GM15510 (cell line): ENCODE results near the gene RASGRP3.

Experiments used
- POLR2A ChIP-seq: IDR thresholded peaks from 3 replicates; pipeline ENCODE4 v1.6.1; 2011; ENCODE audit warnings: borderline replicate concordance; ENCODE audit not compliant: insufficient read length; ENCODE audit errors: extremely low read depth

The RASGRP3 gene

DNA sequence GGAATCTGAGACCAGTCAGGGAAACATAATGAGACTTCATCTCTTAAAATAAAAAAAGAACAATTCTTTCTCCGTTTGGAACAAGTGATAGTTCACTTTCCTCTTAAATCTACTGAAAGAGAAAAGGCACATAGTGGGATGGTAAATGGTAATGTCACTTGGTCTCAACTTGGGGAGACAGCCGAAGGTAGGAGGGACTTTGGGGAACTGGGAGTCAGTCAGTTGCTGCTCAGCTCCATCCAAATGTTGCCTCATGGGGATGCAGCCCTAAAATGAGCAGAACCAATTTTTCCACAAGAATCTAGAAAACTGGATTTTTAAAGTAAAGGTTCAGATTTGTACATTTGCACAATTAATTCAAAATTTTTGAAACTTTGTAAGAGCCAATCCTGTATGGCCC, 19.2 kb downstream of the RASGRP3 start:
- TF ChIP-seq POLR2A = no peak

DNA sequence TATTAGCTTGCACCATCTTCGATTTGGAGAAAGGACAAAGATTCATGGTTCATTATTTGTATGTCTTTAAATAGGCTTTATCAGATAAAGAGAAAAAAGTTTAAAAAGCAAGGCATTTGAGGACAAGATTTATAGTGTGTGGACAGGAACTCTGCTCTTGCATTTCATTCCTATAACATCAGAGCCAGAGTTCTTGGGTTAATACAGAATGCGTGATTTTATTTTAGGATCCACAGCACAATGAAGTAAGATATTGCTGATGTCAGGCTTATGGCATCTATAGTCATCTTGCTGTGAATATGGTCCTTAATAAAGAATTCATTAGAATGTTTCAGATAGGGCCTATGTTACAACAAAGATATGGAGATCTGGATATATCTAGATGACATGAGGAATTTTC, 19.7 kb downstream of the RASGRP3 start:
- no peak for TF ChIP-seq POLR2A

DNA sequence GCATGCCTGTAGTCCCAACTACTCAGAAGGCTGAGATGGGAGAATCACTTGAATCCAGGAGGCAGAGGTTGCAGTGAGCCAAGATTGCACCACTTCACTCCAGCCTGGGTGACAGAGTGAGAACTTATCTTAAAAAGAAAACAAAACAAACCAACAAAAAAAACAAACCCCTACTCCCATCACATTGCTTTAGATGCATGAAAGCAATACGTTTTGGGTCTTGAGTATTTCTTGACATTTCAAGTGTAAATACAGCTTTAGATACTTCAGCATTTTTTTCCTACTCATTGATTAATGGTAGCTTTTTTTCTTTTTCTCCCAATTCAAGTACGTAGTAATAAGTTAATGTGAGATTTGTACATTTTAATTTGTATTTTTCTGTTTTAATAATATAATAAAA, 20.3 kb downstream of the RASGRP3 start:
- TF ChIP-seq POLR2A = no peak

DNA sequence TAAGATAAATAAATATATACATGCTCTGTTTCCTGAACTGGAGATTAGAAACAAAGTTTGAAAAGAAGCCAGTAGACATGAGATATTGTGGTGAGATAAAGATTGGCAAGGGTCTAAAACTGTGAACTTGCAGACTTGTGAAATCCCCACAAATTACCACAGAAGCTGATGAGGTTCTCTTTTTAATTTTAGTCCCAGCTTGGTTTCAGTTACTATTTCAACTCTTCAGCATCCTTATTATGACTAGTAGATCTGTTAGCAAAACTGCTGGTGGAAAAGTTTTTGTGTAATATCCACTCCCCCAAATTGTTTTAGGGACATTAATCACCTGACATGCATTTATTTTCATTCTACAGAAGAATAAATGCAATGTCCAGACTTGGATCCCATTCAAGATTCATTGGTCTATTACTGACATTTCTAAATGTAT, 20.8 kb downstream of the RASGRP3 start:
- TF ChIP-seq POLR2A = no peak

DNA sequence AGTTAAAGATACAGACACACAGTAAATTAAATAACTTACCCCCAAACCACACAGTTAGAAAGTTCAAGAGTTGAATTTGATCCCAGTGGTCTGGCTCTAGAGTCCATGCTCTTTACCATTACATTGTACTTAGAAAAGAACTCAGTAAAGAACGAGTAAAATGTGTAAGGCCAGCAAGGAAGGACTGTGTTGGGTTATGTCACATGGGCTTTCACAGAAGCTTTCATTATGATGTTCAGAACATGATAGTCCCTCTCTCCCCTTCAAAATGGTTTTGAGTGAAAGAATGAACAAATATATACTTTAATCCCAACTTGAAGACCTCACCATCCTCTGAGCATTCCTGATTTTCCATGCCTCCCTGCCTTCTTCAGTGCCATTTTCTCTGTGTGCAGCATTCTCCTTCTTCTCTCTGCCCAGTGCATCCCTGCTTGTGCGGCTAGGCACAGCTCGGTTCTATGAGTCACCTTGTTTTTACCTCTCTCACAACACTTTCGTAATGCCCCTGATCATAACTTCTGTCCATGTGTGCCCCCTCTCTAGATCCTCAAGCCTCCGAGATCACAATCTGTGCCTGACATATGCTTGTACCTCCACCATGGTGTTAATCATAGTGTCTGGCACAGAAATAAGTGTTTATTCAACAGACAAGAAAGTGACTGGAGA, 22.0 kb downstream of the RASGRP3 start:
- TF ChIP-seq POLR2A = no peak

DNA sequence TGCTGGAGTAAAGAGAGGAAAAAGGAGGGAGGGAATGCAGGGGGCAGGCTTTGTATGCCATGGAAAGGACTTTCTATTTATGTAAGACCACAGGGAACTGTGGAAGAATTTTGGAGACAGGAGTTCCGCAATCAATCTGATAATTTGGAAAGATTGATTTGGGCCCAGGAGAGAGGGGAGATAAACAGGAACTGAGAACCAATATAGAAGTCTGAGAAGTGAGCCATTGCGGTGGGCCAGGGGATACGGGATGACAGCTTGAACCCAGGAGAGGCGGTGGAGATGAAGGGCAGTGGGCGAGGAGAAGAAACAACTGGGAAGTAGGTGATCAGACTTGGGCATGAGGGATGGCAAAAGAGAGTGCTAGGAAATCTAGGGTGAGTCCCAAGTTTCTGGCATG, 23.7 kb downstream of the RASGRP3 start:
- no peak for TF ChIP-seq POLR2A

DNA sequence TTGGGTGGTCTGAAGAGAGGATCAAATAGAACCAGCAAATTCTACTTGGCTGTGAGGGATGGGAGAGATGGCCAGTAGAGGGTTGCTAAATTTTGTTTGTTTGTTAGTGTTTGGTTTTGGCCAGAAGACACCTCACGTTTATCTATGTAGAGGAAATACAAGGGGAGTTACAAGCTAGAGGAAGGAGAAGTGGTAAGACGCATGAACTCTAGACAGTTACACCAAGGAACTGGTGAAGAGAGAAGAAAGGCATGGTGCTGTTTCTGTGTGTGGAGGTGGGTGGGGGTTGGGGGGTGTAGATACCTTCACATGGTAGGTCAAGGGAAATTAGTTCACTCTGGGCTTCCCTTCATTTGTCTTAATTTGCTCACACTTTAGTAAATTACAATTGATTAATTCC, 25.6 kb downstream of the RASGRP3 start:
- no peak for TF ChIP-seq POLR2A

DNA sequence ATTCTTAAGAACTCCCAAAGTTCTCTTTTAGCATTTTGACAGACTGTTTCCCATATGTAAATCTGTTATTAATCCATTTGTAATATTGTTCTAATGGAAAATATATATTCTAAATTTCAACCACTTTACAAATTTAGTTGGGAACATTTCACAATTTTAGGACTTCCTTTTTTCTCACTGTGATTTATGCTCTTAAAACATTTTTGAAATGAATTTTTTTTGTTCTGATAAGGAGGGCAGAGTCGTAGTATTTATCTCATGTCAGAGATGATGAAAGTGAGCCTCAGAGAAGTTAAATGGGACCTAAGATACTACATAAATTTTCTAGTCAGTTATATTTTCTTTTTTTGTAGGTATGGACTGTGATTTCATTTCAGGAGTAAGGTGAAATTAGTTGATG, 26.6 kb downstream of the RASGRP3 start:
- no peak for TF ChIP-seq POLR2A

DNA sequence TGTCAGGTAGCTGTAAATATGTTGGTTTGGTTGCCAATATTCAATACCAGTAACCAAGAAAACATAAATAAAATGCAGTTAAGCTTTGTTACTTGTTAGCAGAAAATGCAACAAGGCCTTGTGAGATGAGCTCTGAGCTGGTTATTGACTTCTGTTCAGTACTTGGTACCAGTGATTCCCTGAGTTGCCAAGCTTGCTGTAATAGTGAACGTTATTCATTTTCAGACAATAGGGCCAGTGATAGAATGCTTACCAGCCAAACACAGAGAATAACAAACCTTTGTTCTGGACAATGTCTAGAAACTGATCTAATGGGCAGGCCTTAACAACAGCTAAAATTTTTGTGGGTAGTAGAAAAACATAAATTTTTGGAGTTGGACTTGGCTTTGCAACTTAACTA, 29.5 kb downstream of the RASGRP3 start:
- TF ChIP-seq POLR2A = no peak

DNA sequence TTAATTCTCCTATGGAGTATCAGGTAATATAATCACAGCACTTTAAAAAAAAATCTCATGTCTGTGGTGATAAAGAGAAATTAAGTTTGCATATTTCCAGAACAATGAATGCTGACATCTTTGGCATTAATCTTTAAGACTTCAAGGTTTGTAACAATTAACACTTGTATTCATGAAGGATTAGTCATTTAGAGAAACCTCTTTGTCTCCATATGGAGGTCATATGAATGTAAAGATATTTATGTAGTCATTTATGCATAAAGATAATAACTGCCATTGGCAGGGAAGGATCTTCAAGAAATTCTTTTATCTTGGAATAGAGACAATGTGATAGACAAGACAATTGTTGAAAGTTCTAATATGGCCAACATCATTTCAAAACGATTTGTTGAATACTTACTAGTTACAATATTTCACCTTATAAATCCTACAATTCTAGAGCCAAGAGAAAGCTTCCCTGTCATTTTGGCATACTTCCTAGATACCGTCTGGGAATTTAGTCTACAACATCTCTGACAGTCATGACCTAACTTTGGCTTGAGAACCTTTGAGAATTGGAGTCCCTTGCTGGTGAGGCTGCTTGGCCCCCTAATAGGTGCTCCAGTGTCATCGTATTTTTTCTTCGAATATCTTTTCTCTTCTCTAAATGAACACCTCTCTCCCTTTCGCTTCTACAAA, 33.6 kb downstream of the RASGRP3 start:
- no peak for TF ChIP-seq POLR2A

DNA sequence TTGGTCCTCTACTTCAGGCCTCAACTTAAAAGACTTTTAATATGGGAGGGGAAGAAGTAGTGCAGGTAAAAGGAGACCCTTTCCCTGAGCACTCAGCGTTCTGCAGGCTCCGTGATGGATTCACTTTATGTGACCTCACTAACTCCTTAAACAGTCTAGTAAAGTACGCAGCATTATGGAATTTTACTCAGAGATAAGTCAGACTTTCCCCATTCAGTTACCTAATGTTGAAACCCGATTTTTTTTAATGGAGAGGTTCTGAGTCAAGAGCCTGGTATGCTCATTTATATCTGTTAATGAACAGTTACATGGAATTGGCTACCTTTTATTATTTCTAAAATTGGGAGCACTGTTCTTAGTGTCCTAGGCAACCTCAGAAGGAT, 34.1 kb downstream of the RASGRP3 start:
- no peak for TF ChIP-seq POLR2A

DNA sequence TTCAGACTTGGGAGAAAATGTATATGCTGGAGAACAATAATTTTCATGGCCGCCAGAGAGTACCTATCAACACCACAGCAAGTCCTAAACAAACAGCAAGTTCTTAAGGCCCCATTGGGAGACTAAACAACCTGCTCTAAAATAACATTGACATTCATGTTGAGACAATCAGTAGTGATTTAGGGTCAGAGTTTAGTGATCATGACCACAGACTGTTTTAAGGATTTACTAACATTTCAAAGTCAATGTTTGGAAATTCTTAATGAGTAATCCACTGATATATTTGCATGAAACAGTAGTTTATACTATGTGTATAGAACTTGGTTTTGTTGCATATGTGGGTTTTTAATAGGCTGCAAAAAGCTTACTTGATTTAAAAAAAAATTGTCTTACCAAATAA, 34.7 kb downstream of the RASGRP3 start:
- no peak for TF ChIP-seq POLR2A

DNA sequence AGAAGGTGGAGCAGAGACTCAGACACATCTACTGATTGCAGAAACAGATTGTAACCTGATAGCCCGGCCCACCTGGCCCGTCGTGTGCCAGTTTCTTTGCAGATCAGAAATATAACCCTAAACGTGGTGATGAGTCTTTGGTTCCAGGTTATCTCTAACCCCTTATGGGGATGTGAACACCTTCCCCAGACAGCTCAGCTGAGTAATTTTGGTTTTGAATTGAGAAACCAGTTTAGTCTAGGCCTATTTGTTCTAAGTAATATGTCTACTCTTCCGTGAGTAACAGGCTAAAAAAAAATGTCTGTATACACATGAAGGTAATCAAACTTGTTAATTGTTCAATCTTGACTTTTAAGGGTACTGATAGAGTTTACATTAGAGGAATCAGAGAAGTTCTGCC, 35.7 kb downstream of the RASGRP3 start:
- TF ChIP-seq POLR2A = no peak

DNA sequence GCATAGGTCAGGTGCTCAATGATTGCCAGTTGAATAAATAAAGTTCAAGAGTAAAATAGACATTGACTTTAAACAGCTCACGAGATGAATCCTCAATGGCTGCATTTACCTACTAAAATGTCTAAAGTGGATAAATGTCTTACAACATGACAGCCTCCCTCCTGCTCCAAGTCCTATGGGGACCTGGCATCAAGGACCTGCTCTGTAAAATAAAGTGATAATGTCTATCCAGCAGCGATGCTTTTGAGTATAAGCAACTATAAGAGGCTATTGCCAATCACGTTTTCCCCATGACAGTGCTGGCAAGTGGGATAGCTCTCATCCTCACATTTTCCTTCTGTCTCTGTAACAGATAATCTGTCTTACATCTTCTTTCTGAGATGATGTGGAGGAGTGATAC, 37.0 kb downstream of the RASGRP3 start:
- no peak for TF ChIP-seq POLR2A

DNA sequence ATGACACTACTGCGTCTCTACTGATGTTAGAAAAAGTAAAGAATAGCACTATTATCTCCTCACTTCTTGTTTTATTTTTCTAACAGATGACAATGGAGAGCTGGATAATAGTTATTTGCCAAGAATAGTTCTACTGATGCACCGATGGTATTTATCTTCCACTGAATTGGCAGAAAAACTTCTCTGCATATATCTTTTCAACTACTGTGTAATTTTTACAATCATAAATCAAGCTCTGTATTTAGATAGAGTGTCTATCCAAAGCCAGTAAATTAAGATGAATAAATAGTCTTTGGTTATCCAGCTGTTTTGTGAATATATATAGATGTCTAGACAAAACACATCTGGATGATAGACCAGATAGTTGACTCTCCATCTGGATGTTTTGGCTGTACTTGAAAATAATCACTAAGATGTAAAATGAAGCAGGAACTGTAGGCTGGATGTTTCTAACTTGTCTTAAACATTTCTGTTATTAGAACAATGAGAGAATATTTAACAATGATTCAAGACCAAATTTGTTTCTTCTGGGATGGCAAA, 40.1 kb downstream of the RASGRP3 start:
- no peak for TF ChIP-seq POLR2A

DNA sequence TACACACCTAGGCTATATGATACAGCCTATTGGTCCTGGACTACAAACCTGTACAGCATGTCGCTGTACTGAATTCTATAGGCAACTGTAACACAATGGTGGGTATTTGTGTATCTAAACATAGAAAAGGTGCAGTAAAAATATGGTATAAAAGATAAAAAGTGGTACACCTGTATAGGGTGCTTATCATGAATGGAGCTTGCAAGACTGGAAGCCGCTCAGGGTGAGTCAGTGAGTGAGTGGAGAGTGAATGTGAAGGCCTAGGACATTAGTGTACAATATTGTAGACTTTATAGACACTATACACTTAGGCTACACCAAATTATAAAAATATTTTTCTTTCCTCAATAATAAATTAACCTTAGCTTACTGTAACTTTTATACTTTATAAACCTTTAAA, 41.8 kb downstream of the RASGRP3 start:
- TF ChIP-seq POLR2A = no peak
